EL (cell line): ENCODE results near the gene MITF.

Experiments
- DNase-seq: peaks from one replicate; pipeline ENCODE4 v3.0.0-alpha.2; 2016

The MITF gene

DNA sequence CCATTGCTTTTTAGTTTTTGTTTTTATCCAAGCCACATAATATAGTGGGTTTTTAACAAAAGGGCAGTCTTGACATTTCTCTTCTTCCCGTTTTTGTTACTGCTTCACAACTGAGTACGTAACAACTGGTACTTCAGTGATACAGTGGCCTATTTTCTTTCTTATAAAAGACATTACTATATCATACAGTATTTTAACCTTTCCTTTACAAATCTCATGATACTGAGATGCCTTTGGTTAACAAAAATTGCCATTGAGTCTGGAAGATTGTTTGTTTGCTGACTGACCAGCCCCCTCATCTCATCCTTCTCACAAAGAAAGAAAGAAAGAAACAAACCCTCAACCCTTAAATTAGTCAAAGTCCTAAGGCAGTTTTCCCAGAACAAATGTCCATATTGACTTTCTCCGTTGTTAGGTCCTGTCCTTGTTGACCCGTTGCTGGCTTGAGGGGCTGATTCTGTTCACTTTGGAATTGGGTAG lies 183.3 kb downstream of the MITF start:
- no peak for DNase-seq

DNA sequence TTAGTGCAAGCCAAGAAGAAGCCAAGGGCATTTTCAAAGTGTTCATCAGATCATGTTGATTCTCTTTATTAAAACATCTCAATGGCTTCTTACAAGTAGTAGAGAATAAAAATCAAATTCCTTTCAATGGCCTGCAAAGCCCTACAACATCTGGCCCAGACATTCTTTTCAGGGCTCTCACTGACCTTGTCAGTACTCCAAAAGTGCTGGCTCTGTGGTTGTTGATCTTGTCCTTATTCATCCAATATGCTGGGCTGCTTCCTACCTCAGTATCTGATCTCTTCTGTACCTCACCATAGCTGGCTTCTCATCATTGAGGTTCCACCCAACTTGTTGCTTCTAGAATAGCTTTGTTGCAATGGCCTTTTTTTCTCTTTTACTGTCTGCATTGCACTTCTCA lies 186.2 kb downstream of the MITF start:
- DNase-seq: peak; percentile 49

DNA sequence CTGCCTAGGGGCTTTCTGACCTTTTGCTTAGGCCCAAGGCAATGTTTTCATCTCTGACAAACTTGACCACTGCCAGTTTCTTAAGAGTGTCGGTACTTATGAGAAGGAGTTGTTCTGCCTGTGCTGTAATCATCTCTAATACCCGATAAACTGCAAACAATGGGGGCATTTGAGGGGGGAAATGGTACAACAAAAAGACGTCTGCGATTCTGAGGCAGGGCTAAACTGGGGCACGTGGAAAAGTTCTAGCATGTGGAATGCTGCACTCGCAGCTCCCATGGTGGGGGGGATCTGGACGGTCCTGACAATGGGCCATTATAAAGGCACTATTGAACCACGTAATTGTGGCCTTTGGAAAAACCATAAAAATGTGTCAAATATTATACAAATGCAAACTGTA lies 187.1 kb downstream of the MITF start:
- DNase-seq: no peak

DNA sequence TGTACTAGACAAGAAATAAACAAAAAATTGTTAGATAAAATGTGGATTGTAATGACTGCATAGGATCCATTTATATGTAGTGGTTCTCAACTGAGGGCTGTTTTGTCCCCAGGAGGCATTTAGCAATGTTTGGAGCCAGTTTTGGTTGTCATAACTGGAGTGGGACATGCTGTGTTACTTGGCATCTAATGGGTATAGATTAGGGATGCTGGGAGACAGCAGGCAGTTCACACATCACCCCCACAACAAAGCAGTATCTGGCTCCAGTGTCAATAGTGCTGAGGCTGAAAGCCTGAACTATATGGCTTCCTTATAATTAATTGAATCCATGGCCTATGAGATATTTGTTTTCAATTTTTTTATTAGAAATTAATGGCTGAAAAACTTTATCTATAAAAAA lies 188.3 kb downstream of the MITF start:
- DNase-seq: no peak

DNA sequence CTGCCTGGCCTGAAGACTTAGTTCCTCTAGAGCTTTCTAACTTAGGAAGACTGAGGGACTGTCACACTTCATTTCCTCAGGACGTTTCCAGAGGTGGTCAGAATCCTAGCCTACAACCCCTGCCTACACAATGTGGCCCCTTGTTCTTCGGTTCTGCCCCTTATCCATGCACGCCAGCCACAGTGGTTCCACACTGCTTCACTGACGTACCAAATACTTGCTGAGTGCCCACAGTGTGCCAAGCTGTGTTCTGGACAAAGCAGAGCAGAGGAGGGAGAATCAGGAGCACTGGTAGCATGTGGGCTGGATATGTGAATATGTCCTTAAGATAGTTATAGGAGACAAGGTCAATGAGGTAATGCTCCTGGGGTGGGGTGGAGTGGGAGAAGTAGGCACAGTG lies 189.8 kb downstream of the MITF start:
- DNase-seq: no peak

DNA sequence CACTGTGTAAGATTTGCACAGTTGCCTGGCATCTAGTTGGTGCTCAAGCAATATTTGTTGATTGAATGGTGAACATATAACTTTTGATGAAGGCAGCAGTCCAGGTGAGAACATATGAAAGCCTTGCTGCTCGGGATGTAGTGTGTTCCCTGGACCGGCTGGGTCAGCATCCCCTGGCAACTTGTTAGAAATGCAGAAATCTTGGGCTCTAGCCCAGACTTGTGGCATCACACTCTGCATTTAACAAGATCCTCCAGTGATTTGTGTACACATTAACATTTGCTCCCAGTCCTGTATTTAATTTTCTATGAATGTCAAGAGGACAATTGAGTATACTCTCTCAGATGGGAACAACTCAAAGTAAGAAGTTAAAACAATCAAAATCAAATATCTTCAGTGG lies 191.3 kb downstream of the MITF start:
- no peak for DNase-seq

DNA sequence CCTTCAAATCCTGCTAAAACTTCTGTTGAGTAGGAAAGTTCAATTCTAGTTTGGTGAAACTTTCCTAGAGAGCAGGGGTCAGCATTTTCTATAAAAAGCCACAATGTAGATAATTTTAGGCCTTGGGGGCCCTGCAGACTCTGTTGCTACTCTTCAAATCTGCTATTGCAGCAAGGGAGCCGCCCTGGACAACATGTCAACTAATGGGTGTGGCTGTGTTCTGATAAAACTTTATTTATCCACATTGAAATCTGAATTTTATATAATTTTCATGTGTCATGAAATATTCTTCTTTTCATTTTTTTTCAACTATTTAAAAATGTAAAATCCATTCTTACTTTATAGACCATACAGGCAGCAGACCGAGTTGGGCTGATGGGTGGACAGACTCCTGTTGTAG lies 192.8 kb downstream of the MITF start:
- DNase-seq: no peak

DNA sequence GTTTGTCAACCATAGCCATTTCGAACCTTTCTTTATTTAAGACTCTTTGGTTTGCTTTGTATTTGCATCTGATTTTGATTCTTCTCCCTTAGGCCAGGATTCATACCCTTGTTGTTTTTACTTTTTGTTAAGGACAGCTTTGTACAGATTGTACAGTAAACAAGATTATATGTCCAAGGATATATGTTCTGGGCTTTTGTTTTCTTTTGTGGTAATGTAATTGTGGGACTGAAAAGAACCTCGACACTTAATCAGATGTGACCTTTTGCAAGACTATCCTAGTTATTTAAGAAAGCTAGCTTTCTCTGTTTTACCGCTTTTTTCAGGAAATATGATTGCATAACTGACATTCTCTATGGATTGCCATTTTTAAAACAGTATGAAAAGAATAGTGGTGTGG lies 193.2 kb downstream of the MITF start:
- no peak for DNase-seq

DNA sequence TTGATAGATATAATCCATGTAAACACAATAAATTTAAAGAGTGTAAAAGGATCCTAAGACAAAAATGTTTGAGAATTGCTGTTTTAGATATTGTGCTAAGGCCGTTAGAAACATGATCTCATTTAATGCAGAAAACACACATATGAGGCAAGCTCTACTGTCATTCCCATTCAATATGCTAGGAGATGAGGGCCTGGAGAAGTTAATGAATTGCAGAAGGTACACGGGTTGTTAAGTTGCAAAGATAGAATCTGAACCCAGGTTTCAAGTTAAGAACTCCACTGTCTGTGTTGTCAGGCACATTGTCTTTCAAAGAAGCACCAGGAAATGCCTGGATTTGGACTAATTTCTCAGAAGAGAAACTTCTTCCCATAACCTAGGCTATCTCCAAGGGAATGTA lies 195.1 kb downstream of the MITF start:
- DNase-seq: no peak

DNA sequence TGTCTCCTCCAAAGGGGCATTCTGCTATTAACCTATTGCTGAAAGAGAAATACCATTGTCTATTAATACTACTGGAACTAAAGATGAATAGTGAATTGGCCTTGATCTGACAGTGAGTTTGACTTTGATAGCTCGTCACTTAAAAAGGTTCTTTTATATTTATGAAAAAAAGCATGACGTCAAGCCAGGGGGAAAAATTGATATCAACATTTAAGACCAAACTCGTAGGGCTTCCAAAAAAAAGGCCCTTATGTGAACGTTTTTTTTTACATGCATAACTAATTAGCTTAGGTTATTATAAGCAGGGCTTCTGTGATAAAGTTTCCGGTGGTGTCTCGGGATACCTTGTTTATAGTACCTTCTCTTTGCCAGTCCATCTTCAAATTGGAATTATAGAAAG lies 197.0 kb downstream of the MITF start:
- no peak for DNase-seq

DNA sequence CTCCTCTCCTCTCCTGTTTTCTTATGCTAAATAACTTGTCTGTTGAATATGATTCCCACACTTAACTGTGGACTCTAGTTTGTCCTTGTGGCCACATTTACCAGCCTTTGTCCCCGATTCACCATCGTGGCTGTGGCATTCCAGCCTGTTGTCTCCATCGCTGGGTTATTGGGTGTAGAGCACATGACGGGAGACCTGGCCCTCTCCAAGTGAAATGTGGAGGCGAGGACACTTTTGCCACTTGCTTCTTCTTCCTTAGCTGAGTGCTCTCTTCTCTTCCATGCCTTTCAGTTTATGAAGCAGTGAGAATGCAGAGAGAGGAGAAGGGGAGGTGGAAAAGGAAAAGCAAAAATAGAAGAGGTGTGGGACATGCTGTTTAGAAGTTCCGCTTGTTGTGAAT lies 198.8 kb downstream of the MITF start:
- no peak for DNase-seq

DNA sequence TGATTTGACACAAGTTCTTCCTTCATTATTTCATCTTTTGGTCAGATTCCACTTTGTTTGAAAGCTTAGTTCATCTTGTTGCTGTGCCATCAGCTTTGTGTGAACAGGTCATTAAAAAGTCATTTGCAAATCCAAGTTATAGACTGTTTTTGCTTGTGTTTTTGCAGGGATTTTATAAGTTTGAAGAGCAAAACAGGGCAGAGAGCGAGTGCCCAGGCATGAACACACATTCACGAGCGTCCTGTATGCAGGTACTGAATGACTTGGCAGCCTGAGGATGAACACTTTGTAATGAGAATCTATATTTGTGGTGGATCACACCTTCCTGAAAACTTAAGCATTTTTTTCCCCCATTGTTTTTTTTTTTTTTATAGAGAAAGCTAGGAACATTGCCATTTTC lies 199.7 kb downstream of the MITF start:
- no peak for DNase-seq

DNA sequence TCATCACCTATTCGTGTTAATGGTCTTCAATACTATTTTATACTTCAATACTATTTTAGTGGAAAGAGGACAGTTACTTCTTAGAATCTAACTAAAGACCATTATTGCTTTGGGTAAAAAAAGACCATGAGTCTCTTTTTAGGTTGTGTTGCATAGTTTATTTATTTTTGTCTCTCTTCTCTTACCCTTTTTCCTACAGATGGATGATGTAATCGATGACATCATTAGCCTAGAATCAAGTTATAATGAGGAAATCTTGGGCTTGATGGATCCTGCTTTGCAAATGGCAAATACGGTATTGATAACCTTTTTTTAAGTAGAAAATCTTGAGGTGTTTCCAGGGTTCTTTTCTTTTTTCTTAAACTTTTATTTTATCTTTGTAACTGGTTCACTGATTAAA lies 201.8 kb downstream of the MITF start:
- no peak for DNase-seq

DNA sequence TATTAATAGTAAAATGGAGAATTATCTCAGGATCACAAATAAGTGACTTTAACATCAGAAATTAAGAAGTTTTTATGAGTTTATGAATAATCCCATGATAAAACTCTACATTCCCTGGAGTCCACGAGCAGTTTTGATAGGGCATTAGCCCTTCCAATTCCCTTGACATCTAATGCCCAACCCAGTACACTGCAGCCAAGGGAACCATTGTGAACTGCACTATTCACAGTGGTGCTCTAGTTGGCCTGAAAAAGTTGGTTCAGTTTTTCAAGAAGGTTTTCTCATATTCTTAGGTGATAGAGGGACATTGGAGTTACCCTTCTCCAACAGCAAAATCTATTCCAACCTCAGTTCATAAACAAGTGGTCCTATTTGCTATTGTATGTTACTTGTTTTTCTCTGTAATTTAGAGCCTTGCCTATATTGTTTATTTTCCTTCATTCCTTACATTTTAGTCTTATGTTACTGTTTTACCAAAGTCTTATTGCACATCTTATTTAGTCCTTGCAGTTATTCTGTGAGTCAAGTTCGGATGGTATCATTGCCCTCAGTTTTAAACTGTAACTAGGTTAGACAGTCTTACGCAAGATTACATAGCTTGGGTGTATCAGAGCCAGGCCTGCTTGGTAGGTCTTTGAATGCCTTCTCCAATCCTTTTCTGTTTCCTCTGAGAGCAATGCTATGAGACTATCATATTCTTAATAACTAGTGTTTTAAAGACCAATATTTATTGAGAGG lies 202.3 kb downstream of the MITF start:
- DNase-seq: peak; percentile 24

DNA sequence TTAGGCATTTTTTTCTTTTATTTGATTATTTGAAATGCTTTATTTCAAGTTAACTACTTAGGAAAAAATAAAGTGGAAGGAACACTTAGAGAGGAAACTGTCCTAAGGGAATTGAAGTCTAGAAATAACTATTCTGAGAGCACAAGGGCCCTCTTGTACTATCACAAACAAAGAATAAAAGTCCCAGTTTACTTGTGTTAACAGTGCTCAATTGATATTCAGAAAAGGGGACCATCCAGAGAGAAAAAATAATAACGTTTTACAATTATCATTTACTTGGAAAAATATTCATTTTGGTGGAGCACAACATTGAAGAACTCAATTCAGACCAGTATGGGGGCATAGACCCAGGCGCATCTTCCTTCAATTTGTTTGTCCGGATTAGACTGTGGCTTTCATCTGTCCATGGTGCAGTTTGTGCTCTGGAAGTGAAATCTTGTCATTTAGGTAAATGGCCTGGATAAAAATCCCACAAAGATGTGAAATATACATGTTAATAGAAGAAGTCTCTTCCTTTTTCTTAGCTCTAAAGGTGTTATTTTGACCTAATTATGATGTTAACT lies 205.7 kb downstream of the MITF start:
- no peak for DNase-seq

DNA sequence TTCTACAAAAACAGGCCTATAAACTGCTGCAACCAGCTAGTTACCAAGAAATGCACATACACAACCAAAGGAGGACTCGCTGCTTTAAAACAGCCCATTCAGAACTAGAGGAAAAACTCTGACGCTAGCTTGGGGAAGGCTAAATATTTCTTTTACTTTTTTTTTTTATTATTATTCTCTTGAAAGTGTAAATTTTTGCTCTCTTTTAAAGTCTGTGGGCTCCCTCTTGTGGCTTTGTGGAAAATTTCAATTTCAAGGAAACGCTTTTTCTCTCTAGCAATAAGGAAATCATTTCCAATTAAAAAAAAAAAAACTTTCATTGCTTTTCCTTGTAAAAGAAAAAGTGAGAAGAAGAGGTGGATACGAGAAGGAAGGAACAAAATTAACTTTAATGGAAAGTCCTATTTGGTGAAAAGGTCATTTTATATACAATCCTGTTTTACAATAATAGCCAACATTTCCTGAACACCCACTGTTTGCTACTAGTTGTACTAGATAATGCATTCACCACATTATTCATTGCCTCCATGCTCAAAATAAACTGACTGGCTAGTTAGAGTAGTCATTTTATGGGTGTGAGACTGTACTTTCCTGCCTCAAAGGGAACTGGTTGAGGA lies 209.1 kb downstream of the MITF start:
- DNase-seq: peak; percentile 56

DNA sequence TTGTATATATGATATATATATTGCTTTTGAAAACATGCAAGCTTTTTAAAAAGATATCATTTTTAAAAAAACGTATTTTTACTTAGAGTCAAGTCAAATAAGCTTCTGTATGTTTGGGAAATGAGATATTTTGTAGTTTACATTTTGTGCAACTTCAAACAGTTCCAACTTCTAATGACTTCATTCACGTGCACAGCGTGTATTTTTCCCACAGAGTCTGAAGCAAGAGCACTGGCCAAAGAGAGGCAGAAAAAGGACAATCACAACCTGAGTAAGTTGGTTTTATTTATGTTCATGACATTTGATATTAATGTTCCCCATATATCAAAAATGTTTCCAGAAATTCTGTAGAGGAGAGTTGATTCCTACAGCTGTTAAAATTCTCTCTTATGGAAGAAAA lies 212.4 kb downstream of the MITF start:
- DNase-seq: no peak

DNA sequence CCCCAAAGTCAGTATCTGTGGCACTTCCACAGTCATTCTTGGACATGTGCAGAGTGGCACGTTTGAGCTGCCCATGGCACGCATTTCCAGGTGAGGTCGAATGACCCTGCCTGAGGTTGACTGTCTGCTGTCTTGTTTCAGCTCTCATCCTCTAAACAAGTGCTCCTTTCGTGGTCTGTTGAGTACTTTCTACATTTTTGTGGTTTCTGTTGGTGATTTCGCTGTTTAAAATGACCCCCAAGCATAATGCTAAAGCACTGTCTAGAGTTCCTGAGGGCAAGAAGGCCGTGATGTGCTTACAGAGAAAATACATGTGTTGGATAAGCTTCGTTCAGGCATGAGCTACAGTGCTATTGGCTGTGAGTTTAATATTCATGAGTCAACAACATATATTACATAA lies 220.3 kb downstream of the MITF start:
- DNase-seq: no peak

DNA sequence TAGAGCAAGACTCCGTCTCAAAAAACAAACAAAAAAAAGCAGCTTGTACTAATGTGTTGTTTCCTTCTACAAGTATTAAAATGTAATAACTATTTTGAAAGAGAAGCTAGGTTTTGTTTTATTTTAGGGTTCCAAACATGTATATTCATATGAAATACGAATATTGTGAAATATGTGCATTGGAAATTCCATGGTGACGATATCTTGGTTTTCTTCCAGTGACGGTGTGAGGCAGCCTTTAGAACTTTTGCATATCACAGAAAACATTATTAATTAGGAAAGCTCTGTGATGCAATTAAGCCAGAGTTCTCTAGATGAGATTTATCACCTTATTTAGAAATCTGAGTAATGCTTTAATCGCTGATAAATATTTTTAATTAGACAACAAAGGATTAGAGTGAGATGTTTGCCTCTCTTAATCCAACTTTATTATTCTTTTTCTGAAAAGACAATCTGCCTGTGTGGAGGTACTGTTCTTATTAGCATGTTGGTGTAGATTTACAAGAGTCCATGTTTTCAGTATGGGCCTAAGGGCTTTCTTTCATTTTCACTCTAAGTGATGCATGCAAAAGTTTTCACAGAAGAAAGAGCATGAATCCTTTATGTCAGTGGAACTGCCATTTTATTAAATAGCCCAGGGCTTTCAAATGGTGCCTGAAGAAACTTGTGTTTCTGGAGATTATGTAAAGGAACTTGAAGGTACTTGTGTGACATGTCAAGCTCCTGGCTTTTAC lies 222.6 kb downstream of the MITF start:
- DNase-seq: no peak

DNA sequence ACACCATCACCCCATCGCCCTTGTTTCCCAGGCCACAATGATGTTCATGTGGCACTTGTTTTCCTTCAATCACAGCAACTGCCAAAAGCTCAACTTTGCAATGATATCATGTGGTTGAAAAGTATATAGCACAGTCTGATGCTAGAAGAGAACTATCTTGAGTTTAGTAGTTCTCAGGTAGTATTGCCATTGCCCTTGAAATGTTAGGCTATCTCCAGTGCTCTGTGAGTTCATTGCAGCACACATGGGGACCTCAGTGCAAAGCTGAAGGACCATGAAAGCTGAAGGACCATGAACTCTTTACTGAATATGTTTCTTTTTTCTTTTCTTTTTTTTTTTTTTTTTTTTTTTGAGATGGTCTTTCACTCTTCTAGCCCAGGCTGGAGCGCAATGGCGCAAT lies 224.4 kb downstream of the MITF start:
- no peak for DNase-seq

DNA sequence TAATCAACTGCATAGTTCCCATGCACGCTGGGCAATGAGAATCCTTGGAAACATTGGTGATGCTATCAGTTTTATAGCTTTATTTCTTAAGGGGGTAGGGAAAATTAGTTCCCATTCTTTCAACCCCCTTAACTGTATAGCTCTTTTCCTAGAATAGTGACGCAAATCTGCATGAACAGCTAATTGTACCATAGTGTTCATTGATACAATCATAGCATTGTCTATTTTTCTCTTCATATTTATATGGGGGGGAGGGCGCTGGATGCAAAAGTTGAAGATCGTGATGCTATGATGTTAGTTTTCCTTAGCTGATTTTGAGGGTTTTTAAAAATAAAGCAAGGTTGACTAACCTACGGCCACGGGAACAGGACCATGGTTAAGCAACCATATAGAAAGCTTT lies 227.9 kb downstream of the MITF start:
- no peak for DNase-seq

DNA sequence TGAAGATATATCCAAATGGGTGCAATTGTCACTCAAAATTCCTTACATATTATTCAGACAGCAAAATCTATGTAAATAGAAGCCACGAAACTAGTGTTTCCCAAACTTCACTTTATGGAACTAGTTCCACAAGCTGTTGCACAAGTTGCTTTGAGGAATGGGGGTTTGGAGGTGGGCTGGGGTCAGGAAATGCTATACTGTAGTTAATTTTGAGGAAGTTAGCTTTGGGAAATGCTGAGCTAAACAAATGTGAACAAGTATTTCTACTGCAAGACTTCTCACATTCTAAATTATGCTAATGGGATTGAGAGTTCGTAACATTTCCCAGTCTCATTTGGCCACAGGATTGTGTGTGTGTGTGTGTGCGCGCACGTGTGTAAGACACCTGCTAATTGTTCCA lies 231.6 kb downstream of the MITF start:
- no peak for DNase-seq

DNA sequence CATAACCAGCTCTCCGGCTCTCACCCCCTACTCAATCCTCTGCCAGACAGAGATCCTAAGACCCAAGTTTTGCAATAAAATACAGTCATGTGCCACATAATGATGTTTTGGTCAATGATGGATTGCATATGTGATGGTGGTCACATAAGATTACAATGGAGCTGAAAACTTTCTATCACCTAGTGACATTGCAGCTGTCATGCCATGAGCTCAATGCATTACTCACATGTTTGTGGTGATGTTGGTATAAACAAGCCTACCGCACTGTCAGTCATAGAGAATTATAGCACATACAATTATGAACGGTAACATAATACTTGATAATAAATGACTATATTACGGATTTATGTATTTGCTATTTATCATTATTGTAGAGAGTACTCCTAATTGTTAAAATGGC lies 233.4 kb downstream of the MITF start:
- no peak for DNase-seq

DNA sequence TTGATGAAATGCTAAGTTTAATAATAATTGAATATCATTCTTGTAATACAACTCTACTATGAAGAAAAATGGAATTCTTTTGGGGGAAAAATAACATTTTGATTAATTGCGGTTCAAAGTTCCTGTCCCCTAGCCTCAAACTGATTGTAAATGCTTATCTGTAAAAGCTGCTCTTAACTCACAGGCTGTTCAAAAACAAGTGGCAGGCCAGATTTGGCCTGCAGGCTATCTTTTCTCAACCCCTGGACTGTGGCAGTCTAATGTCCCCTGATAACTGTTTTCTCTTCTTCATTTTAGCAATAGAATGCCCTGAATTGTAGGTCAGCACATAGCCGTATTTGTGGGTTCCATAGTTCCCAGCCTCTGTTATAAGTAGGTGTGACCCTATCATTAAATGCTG lies 236.8 kb downstream of the MITF start:
- DNase-seq: no peak
